ENCODE data around the gene ABLIM1.
A peak's percentile ranks its signal among the peaks of the same experiment; 100 is the strongest.
"Not testable (repeated sequence)": the region's sequence is repeated elsewhere in the genome, so short reads cannot be mapped to it uniquely, and the experiment has no call there.

Gene ABLIM1

DNA sequence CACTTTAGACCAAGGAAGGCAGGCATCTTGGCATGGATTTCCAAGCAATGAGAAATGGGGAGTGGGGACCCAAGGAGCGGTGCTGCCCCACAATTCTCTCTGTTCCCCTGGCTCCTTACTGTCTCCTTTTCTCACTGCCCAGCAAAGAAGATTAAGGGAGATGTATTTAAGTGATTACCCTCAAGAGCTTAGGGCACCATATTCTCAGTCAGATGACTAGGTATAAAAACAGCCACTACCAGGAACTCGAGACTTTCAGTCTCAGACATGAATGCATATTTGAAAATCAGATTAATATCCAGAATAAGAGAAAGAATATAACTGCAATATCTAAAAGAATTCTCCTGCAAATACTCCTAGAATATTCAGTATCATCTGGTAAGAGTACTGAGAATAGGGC is at the start of gene ABLIM1:
Gene ABLIM1, minus strand, starts transcription at position 101 of the 400 bp plus-strand sequence. Its CDS starts 75 bp downstream, at position 26.
- no peak for DNase-seq

DNA sequence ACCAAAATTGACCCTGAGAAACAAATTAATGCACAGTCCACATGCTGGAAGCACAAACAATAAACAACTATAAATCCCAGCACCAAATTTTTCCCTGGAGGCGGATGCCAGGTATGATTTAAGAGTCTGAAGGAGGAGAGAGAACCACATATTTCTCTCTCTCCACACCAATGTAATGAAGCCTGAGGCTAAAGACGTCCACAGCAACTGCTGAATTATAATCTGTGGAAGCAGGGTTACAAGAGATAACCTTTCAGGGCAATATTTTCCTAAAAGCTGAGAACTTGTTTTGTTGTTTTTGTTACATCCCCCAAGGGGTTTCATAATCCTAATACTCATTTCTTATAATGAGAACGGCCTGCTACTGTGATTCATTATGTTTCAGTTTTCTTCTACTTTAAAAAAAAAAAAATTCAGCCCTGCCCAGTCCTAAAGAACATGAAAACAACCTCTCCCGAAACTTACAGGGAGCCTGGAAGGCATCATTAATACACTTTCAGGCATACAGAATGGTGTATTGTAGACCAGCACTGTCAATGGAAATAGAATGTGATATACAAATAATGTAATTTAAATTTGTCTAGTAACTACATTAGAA is 48.5 kb upstream of the ABLIM1 start:
- DNase-seq, result no peak

DNA sequence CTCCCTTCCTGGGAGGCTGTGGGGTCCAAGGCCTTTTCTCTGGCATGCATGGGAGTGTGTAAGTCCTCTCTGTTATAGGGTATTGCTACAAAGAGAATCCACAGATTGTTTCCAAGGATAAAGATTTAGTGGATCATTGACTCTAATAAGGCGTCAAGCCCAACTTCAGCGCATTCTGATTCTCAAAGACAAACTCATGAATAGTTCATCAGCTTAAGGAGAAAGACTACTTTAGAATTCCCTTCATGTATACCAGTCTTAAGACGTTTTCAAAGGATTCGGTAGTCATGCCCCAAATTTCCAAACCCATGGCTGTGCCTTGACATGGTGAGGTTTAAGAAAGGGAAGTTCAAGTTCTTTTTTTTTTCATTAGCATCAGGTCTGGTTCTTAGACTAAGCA is 46.6 kb upstream of the ABLIM1 start:
- DNase-seq, result peak in 5 of 56 donors; percentile 10 to 33 (median 23)

DNA sequence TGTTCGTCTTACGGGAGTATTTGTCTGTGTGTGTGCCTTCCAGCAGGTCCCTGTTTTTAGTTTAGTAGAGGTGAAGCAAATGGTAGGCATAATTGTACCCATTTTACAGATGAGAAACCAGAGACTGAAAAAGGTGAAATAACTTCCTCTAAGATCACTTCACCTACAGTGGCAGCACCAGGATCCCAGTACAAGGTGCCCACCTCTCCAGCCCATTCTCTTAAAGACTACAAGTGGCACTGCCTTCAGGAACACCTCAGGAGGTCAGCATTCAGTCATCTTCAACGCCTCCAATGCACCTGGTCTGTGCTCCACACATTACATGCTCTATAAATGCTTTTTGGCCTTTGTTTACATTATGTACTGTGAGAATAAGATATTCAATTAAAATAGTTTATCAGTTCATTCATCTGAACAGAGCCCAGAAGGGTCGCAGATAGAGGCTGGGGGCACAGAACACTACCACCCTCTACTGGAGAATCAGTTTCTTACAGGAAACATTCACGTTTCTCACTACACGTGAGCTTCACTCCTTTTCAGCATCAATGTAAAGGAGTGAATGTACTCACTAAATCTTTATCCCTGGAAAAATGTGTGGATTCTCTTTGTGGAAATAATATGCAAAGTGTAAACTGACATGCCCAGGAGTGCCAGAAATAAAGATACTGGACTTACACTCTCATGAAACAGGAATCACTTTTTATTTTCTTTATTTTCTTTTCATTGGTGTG is 45.5 kb upstream of the ABLIM1 start:
- no peak for DNase-seq

DNA sequence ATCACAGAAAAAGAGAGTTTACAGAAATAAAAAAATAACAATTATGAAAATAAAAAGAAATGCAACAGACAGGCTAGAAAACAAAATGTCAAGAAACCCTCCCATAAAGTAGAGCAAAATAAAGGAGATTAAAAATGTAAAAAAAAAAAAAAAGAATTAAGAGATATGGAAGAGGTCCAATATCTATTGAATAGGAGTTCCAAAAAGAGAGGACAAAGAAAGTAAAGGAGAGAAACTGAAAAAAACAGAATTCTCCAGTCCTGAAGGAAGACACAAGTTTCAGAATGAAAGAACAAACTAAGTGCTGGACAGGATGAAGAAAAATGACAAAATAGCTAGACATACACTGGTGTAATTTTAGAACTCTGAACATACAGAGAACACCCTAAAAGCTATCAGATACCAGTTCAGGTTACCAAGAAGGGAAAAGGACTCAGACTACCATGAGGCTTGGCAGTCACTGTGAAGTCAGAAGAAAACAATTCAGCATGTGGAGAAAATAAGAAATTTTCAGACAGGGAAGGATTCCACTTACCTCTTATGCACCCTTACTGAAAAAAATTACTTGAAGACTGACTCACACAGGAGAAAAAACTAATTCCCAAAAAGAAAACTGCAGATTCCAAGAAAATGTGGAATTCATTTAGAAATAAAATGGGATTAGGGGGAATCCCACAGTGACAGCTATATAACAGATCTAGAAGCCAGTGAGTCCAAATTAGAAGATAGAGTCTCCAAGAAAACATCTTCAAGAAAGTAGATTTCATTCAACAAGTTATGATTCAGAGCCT is 40.4 kb upstream of the ABLIM1 start:
- no peak for DNase-seq

DNA sequence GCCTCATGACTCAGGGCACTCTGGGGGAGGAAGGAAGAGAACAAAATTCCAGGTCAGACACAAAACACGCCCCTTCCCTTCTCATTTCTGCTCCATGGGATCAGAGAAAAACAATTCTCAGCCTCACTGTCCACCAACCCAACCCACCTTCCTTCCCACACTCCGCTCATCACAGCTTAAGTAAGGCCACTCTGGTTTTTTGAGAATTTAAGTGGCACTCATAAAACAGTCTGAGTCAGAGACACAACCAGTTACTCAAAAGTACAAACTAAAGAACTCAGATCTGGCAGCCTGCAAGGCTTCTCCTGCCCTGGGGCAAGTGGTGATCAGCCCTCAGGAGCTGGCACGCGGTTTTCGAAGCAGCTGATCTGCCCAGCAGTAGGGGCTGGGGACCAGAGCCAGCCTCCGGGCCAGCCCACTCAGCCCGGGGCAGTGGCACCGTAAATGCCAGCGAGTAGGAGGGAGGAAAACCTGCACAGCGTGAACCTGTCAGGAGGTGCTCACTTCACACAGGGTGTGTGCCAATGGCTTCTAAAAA is 39.1 kb upstream of the ABLIM1 start:
- peak in 16 of 56 donors; percentile 10 to 55 (median 20) for DNase-seq

DNA sequence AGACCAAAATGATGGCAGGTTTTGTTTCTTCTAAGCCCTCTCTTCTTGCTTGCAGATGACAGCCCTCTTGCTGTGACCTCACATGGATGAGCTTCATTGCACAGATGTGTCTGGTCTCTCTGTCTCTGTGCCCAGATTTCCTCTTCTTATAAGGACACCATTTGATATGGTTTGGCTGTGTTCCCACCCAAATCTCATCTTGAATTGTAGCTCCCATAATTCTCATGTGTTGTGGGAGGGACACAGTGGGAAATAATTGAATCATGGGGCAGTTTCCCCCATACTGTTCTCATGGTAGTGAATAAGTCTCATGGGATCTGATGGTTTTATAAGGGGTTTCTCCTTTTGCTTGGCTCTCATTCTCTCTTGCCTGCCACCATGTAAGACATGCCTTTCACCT is 38.2 kb upstream of the ABLIM1 start:
- not testable (repeated sequence) for DNase-seq

DNA sequence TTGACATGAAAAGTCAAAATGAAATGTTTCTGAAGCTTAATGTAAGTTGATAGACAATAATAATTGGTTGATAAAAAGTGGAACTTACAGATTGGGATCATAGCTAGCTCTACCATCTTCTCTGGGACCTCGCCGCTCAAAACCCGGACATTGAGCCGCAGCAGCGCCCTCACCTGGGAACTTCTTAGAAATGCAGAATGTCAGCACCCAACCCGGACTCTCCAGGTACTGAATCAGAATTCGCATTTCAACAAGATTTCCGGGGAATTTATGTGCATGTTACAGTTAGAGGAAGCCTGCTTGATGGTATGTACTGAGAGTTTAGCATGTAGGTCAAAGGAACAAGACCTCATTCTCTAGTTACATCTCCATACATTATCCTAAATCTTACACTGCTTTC is 36.7 kb upstream of the ABLIM1 start:
- DNase-seq, result no peak

DNA sequence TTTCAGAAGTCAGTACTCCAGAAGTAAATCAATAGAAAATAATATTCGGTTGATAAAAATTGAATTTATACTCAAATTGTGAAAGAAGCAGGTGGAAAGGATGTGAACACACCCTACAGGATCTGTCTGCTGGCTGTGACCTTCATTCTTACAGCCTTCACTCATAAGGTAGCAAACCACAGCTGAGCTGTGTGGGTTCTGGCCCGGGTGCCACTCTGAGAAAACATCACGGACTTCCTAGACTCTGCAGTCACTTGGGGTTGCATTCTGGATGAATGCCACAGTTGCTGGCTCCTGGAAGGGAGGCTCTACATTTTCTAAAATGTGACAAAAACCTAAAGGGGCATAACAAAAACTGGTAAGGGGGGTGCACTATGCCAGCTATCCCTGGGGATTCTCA is 36.0 kb upstream of the ABLIM1 start:
- no peak for DNase-seq

DNA sequence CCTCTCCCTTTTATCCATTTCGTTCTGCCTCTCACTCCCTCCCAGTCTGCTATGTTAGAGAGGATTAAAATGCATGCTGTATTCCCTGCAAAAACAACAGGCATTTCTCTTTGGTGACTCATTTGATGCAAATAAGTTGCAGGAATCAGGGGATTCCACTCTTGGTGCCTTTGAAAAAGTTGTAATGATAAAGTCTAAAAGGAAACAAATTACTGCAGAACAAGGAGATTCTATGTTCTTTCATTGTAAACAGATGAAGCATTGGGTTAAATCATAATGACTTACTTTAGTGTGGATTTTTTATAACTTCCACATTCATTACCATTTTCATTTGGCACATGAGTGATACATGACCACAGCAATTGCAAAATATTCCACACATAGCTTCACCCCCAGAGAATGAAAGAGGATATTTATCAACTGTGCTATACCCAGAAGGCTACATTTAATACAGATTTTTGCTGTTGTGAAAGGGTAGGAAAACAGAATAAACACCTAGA is 33.4 kb upstream of the ABLIM1 start:
- no peak for DNase-seq

DNA sequence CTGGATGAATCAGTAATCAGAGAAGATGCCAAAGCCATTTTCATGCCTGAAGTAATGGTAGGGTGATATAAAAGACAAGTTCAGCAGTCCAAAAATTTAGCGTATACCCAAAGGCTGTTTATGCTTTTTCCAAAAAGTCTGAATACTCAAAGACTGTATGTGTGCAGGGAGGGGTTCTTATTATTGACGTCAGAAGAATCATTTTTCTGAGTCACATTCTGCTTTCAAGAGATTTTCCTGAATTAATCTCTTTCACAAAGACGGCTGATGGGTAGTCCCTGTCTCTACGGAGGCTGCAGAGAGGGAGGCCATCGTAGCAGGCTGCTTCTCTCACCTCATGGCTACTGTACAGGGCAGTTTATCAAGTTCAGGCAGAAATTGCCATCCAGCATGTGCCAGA is 30.7 kb upstream of the ABLIM1 start:
- no peak for DNase-seq

DNA sequence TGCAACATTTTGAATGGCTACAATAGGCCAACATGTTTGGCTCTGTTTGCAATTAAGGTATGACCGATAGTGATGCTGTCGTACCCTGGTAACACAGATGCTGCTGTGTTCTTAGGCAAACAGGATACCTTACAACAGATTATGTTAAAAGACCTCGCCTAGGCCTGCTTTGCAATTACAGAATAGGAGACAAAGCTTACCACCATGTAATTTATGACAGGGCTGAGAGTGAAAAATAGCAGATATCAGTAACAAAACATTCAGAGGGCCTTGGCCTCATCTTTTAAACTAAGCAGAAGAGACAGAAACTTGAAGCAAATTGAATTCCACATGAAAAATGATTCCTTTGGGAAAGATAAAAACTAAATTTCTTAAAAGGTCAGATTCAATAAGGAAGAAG is 29.4 kb upstream of the ABLIM1 start:
- DNase-seq, result no peak

DNA sequence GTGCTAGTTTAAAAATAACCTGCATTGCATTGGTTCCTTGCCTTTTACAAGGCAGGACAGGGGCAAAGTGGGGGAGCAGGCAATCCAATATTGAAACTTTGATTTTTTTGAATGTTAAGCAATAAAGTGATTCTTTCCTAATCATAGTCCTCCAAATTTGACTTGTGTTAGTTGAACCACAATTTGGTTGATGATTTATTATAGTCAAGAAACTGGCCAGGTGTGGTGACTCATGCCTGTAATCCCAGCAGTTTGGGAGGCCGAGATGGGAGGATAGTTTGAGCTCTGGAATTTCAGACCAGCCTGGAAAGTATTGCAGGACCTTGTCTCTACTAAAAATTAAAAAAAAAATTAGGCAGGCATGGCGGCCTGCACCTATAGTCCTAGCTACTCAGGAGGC is 27.9 kb upstream of the ABLIM1 start:
- no peak for DNase-seq

DNA sequence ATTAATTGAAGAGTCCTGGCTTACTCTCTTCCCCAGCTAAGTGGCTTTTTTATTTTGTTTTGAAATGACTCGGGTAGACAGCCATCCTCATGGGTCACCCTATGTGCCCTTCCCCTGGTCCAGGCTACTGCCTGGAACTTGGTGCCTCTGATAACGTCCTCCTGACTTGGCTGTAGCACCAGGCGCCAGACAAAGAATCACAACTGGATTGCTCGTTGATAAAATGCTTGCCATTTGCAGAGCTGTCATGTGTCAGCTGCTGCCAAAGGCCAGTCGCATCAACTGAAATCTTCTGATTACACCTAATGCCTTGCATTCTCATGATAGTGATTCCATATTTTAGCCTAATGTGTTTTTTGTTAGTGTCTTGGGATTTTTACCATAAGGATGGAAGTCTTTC is 27.4 kb upstream of the ABLIM1 start:
- no peak for DNase-seq

DNA sequence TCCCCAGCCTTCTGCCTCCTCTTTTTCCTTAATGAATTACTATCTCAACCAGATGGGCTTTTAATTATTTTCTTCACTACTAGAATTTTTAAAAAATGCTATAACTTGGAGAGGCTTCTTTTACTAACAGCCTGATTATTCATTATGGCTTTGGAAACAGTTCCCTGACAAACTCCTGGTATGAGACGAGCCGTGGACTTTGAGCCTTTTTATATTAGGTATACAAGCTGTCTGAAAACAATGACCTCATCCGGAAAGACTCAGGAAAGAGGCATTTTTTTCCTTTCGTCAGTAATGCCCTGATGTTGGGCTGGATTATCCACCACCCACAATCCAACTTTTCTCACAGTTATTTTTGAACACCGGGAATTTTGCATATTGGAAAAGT is 26.7 kb upstream of the ABLIM1 start:
- DNase-seq, result no peak

DNA sequence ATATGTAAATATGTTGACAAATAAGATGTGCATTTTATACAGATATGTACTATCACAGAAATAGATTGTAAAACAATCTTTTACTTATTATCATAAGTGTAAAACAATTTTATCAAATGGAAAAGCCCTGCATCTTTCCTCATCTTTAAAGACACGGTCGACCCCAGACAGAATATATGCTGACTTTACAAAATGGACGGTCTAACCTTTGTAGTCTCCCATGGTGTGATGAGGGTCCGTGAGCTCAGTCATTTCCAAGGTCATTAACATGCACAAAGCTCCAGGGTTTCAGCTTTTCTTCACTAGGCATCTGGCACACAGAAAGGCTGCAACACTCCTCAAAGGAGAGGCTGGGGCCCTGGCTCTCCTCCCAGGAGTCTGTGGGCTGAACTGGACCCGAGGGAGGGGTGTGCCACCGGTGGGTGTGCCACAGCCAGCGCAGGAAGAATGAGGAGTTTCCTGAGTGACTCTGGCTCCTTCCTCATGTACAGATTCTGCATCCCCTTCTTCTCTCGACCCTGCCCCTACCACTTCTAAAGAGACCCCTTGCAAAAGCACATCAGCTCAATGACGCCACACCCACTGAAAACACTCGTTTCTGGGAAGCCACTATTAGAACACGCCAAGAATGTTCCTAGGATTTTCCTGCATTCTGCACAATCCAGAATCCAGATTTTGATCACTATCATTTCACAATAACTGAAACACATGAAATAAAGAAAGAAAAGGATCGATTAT is 26.2 kb upstream of the ABLIM1 start:
- DNase-seq, result peak in 37 of 56 donors; percentile 11 to 73 (median 36)

DNA sequence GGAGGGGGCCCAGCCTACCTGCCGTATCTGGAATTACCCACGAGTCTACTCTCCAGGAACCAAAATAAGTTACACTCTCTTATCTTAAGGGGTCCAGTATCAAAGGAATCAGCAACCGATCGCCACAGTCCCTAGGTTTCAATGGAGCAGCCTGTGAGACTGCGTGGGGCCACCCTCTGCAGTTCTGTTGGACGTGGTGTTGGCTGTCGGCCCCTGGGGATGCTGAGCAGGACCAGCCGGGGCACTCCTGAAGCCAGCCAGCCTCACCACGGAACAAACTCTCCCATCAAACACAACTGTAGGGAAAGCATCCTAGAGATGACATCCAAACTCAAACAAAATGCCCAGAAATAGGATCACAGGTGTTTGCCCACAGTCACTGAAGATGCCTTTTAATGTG is 25.5 kb upstream of the ABLIM1 start:
- DNase-seq, result peak in 8 of 56 donors; percentile 6 to 40 (median 18)

DNA sequence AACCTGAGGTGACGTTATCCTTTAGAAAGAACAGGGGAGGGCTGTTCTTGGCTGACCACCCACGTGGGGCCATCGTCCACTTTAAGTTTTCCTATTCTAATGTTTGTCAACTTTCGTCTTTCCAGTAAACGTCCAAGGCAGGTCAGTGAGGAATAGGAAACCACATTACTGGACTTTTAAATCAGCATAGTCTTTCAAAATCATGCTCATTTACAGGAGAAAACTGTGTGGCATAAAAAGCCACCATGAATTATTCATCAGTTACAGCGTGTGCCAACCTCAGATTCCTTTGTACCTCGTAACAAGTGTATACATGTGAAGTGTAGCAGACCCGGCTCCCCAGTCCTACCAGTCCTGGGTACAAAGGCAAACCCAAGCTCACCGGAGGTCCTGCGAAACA is 25.1 kb upstream of the ABLIM1 start:
- DNase-seq, result no peak

DNA sequence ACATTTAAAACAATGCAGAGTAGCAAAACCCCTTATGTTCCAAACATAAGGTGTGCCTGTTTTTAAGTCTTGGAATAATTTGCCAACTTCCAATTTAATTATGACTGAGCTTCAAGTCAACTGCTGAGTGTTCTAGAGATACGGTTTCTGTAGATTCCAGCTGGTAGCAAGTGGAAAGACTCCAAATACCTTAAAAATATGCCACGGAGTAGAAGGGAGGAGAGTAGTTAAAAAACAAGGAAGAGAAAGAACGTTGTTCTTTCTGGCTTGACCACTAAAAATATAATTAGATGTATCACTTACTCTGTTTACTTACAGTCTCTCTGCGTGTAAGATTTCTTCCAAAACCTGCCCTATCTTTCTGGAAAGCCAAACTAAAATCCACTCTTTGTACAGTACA is 24.5 kb upstream of the ABLIM1 start:
- no peak for DNase-seq

DNA sequence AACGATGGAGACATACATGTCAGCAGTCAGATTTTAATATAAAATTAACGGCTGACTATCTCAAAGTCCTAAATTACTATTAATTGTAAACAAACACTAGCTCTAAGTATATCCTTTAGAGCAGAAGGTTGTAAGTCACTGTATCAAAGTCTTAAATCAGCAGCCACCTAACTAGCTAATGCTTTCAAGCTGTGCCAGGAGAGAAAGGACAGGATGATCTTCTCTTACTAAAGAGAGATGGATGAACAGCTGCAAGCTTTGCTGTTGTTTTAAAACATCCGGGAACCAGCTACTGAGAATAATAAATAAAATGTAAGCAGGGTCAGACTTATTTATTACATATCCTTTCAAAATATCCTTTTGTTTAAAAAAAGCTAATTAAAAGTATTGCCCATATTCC is 24.0 kb upstream of the ABLIM1 start:
- no peak for DNase-seq

DNA sequence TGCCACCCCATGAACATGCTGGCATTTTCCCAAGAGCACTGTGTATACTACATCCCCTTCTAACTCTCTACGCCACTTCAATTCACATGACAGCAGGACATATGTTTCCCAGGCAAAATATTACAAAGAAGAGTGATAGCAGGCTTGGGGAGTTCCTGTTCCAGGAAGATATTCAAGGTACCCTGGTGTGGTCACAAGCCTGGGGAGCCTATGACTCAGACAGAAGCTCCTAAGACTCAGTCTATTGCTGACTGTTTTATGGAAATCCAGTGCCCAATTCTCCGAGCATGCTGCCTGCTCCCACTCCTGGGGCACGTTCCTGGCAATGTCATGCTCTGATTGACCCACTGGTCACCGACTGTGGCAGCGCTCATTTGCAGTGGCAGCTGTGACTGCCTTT is 23.5 kb upstream of the ABLIM1 start:
- no peak for DNase-seq
